ENCODE data around the gene MMRN2.

- TF ChIP-seq POLR2AphosphoS5 (IDR thresholded peaks at IDR 0.05; ENCODE audit: low read depth, low read length) (peak; percentile 87), TCF7L2 (IDR thresholded peaks at IDR 0.05; ENCODE audit: borderline replicate concordance, extremely low read depth, insufficient read depth, insufficient read length) (no peak), CTCF (IDR thresholded peaks at IDR 0.05 in 2 of 3, conservative IDR thresholded peaks at IDR 0.05 in 1 of 3; ENCODE audit: borderline replicate concordance in 1 of 3, insufficient read depth in 1 of 3, low read depth in 2 of 3, low read length in 2 of 3) (no peak), ELF1 (IDR thresholded peaks at IDR 0.05; ENCODE audit: borderline replicate concordance, low read depth) (no peak), EGR1 (IDR thresholded peaks at IDR 0.05; ENCODE audit: low read depth) (no peak), SRF (IDR thresholded peaks at IDR 0.05; ENCODE audit: low read depth) (no peak), FOSL1 (IDR thresholded peaks at IDR 0.05; ENCODE audit: low read depth) (no peak), SIN3A (IDR thresholded peaks at IDR 0.05; ENCODE audit: low read depth) (no peak)
These were observed 1.7 kb upstream of the MMRN2 start for GRCh38 chr10:86958901-86959736.
